DOHH2 (cell line): ENCODE measurements around the gene CCDC149.

Experiments
- EZH2phosphoT487 ChIP-seq: fragments of 200-600 bp; sonication (generic); IDR thresholded peaks from 2 replicates; pipeline ENCODE4 v1.6.1; 2017; ENCODE audit warnings: borderline replicate concordance, mild to moderate bottlenecking, antibody characterized with exemption, low read length, moderate library complexity, mixed read lengths
- TF ChIP-seq, protein P1 (sequence below): fragments of 200-600 bp; sonication (generic); IDR thresholded peaks from one replicate; pipeline ENCODE4 v1.5.1; 2014; ENCODE audit warnings: antibody characterized with exemption, mild to moderate bottlenecking, low read depth, low read length; ENCODE audit not compliant: poor library complexity, severe bottlenecking

DNA sequence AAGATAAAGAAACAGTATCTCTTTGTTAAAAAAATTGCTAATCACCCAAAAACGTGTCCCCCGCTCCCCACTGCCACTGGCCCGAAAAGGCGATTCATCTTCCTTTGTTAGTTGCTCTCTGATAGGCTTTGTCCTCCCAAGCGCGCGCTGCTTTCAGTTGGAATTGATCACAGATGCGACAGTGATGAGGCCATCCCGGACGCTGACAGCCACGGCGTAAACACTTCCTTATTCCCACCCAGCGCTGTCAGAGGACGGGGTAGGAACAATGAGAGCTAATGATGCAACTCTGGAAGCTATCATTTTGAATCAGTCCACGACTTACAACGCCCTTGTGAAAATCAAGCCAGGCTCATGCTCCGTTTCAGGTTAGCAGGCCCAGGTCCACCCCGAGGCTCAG lies 96.0 kb downstream of the CCDC149 start:
- TF ChIP-seq, protein P1, sequence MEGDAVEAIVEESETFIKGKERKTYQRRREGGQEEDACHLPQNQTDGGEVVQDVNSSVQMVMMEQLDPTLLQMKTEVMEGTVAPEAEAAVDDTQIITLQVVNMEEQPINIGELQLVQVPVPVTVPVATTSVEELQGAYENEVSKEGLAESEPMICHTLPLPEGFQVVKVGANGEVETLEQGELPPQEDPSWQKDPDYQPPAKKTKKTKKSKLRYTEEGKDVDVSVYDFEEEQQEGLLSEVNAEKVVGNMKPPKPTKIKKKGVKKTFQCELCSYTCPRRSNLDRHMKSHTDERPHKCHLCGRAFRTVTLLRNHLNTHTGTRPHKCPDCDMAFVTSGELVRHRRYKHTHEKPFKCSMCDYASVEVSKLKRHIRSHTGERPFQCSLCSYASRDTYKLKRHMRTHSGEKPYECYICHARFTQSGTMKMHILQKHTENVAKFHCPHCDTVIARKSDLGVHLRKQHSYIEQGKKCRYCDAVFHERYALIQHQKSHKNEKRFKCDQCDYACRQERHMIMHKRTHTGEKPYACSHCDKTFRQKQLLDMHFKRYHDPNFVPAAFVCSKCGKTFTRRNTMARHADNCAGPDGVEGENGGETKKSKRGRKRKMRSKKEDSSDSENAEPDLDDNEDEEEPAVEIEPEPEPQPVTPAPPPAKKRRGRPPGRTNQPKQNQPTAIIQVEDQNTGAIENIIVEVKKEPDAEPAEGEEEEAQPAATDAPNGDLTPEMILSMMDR = no peak
- no peak for TF ChIP-seq EZH2phosphoT487
